Measurements from ENCODE around the gene SLC25A21. TPM values are rescaled to one million over a fixed set of nuclear protein-coding genes. Genes with fewer than 3 reads are reported as not detected.
"Not testable (repeated sequence)": the region's sequence is repeated elsewhere in the genome, so short reads cannot be mapped to it uniquely, and the experiment has no call there.

The SLC25A21 gene
- total RNA-seq, 5 donors from 2014 or later (not counting 1 experiment from before 2014, with no cell fraction given), result not detected

- no peaks in the 10 kb centered on the region for H3K36me3 Mint-ChIP-seq
Measured at GRCh38 chr14:36910578-36910977, 261.8 kb downstream of the SLC25A21 start.

GRCh38 chr14:36905272-36905888 is 267.0 kb downstream of the SLC25A21 start:
- Histone ChIP-seq H3K4me3 (ENCODE audit: control insufficient read depth in 1 of 2, extremely low read depth in 1 of 2, low read length in 1 of 2) (no peak overlapping the region), H3K27me3 (replicated peaks in 1 of 2; ENCODE audit: control insufficient read depth in 2 of 2, extremely low read depth in 1 of 2, insufficient read depth in 2 of 2, low read length in 1 of 2) (no peaks in the 10 kb centered on the region), H3K4me1 (ENCODE audit: control insufficient read depth in 1 of 2, extremely low read depth in 1 of 2, insufficient read depth in 2 of 2, low read length in 2 of 2) (no peaks in the 10 kb centered on the region), H3K9me3 (no peaks in the 10 kb centered on the region), H3K27ac (ENCODE audit: low read length) (no peak overlapping the region), H3K36me3 (ENCODE audit: control insufficient read depth in 2 of 2, extremely low read depth in 1 of 2, insufficient read depth in 1 of 2, low read length in 1 of 2) (no peaks in the 10 kb centered on the region)
- Mint-ChIP-seq H3K9me3 (peaks cover 2 to 7% (median 5%) of the 10 kb centered on the region in 3 donors), H3K4me3 (no peak overlapping the region), H3K27me3 (no peaks in the 10 kb centered on the region), H3K4me1 (no peaks in the 10 kb centered on the region), H3K36me3 (no peaks in the 10 kb centered on the region), H3K27ac (no peak overlapping the region)
- ATAC-seq (replicated peaks in 1 of 4), result no peak
- no CpG with 5 or more reads among the region's 5 CpGs for WGBS (ENCODE audit: insufficient coverage)
- POLR2A ChIA-PET, result no interaction called here
- DNase-seq, result no peak
- CTCF ChIA-PET, result no interaction called here

More at GRCh38 chr14:36910578-36910977, 261.8 kb downstream of the SLC25A21 start:
- Histone ChIP-seq H3K27me3 (replicated peaks in 1 of 2; ENCODE audit: control insufficient read depth in 2 of 2, extremely low read depth in 1 of 2, insufficient read depth in 2 of 2, low read length in 1 of 2) (no peaks in the 10 kb centered on the region), H3K9me3 (no peaks in the 10 kb centered on the region), H3K27ac (ENCODE audit: low read length) (no peak overlapping the region), H3K4me1 (ENCODE audit: control insufficient read depth in 1 of 2, extremely low read depth in 1 of 2, insufficient read depth in 2 of 2, low read length in 2 of 2) (no peaks in the 10 kb centered on the region), H3K4me3 (ENCODE audit: control insufficient read depth in 1 of 2, extremely low read depth in 1 of 2, low read length in 1 of 2) (no peak overlapping the region), H3K36me3 (ENCODE audit: control insufficient read depth in 2 of 2, extremely low read depth in 1 of 2, insufficient read depth in 1 of 2, low read length in 1 of 2) (no peaks in the 10 kb centered on the region)
- no peak for DNase-seq
- H3K27ac Mint-ChIP-seq, result no peak overlapping the region
- no peak overlapping the region for H3K4me3 Mint-ChIP-seq
- H3K9me3 Mint-ChIP-seq, result no peaks in the 10 kb centered on the region
- no peak for ATAC-seq (replicated peaks in 1 of 4)
- no CpG with 5 or more reads among the region's 3 CpGs for WGBS (ENCODE audit: insufficient coverage)
- CTCF ChIA-PET, result no interaction called here
- H3K27me3 Mint-ChIP-seq, result no peaks in the 10 kb centered on the region
- POLR2A ChIA-PET, result no interaction called here
- no peaks in the 10 kb centered on the region for H3K4me1 Mint-ChIP-seq

- CTCF ChIA-PET, result interaction anchor here in 1 of 2 donors (0.9 kb wide), 1 partner anchor 40 kb away, joined by 3 read pairs; no protein-coding TSS in a partner anchor
- H3K4me3 ChIP-seq (ENCODE audit: control insufficient read depth in 1 of 2, extremely low read depth in 1 of 2, low read length in 1 of 2), result no peak overlapping the region
- no peak overlapping the region for H3K27ac ChIP-seq (ENCODE audit: low read length)
- H3K9me3 ChIP-seq, result no peaks in the 10 kb centered on the region
- no peak for DNase-seq
- Mint-ChIP-seq H3K36me3 (no peaks in the 10 kb centered on the region), H3K27me3 (no peaks in the 10 kb centered on the region), H3K4me3 (no peak overlapping the region), H3K4me1 (no peaks in the 10 kb centered on the region), H3K27ac (no peak overlapping the region), H3K9me3 (peaks cover 2 to 11% (median 9%) of the 10 kb centered on the region in 3 donors)
- no peak for ATAC-seq (replicated peaks in 1 of 4)
- H3K4me1 ChIP-seq (ENCODE audit: control insufficient read depth in 1 of 2, extremely low read depth in 1 of 2, insufficient read depth in 2 of 2, low read length in 2 of 2), result no peaks in the 10 kb centered on the region
- POLR2A ChIA-PET, result no interaction called here
- no peaks in the 10 kb centered on the region for H3K27me3 ChIP-seq (replicated peaks in 1 of 2; ENCODE audit: control insufficient read depth in 2 of 2, extremely low read depth in 1 of 2, insufficient read depth in 2 of 2, low read length in 1 of 2)
- no peaks in the 10 kb centered on the region for H3K36me3 ChIP-seq (ENCODE audit: control insufficient read depth in 2 of 2, extremely low read depth in 1 of 2, insufficient read depth in 1 of 2, low read length in 1 of 2)
Measured at GRCh38 chr14:36901861-36902260, 270.5 kb downstream of the SLC25A21 start.

- no peaks in the 10 kb centered on the region for H3K9me3 ChIP-seq
- Mint-ChIP-seq H3K36me3 (no peaks in the 10 kb centered on the region), H3K9me3 (peaks cover 2 to 11% (median 10%) of the 10 kb centered on the region in 3 donors), H3K27me3 (no peaks in the 10 kb centered on the region), H3K27ac (no peak overlapping the region), H3K4me1 (no peaks in the 10 kb centered on the region), H3K4me3 (no peak overlapping the region)
- no peaks in the 10 kb centered on the region for H3K4me1 ChIP-seq (ENCODE audit: control insufficient read depth in 1 of 2, extremely low read depth in 1 of 2, insufficient read depth in 2 of 2, low read length in 2 of 2)
- DNase-seq (no peak), ATAC-seq (replicated peaks in 1 of 4) (no peak)
- no peak overlapping the region for H3K4me3 ChIP-seq (ENCODE audit: control insufficient read depth in 1 of 2, extremely low read depth in 1 of 2, low read length in 1 of 2)
- CTCF ChIA-PET, result no interaction called here
- POLR2A ChIA-PET, result no interaction called here
- WGBS (ENCODE audit: insufficient coverage), result no CpG with 5 or more reads among the region's 2 CpGs
- H3K27ac ChIP-seq (ENCODE audit: low read length), result no peak overlapping the region
- no peaks in the 10 kb centered on the region for H3K27me3 ChIP-seq (replicated peaks in 1 of 2; ENCODE audit: control insufficient read depth in 2 of 2, extremely low read depth in 1 of 2, insufficient read depth in 2 of 2, low read length in 1 of 2)
- no peaks in the 10 kb centered on the region for H3K36me3 ChIP-seq (ENCODE audit: control insufficient read depth in 2 of 2, extremely low read depth in 1 of 2, insufficient read depth in 1 of 2, low read length in 1 of 2)
Measured at GRCh38 chr14:36900846-36901245, 271.6 kb downstream of the SLC25A21 start.

GRCh38 chr14:36896300-36896699 is 276.1 kb downstream of the SLC25A21 start:
- H3K9me3 ChIP-seq; H3K27ac ChIP-seq (ENCODE audit: low read length); H3K4me1 Mint-ChIP-seq; H3K27ac Mint-ChIP-seq; ATAC-seq (replicated peaks in 1 of 4); H3K4me1 ChIP-seq (ENCODE audit: control insufficient read depth in 1 of 2, extremely low read depth in 1 of 2, insufficient read depth in 2 of 2, low read length in 2 of 2); CTCF ChIA-PET; POLR2A ChIA-PET; H3K36me3 Mint-ChIP-seq; H3K27me3 ChIP-seq (replicated peaks in 1 of 2; ENCODE audit: control insufficient read depth in 2 of 2, extremely low read depth in 1 of 2, insufficient read depth in 2 of 2, low read length in 1 of 2); DNase-seq; H3K4me3 ChIP-seq (ENCODE audit: control insufficient read depth in 1 of 2, extremely low read depth in 1 of 2, low read length in 1 of 2); H3K9me3 Mint-ChIP-seq; H3K27me3 Mint-ChIP-seq; H3K36me3 ChIP-seq (ENCODE audit: control insufficient read depth in 2 of 2, extremely low read depth in 1 of 2, insufficient read depth in 1 of 2, low read length in 1 of 2); H3K4me3 Mint-ChIP-seq: not testable (repeated sequence)
- WGBS (ENCODE audit: insufficient coverage), result no CpG with 5 or more reads among the region's 2 CpGs

- no peaks in the 10 kb centered on the region for H3K36me3 ChIP-seq (ENCODE audit: control insufficient read depth in 2 of 2, extremely low read depth in 1 of 2, insufficient read depth in 1 of 2, low read length in 1 of 2)
- no peak overlapping the region for H3K27ac Mint-ChIP-seq
- H3K4me1 Mint-ChIP-seq, result no peaks in the 10 kb centered on the region
- H3K9me3 Mint-ChIP-seq, result peaks cover 0 to 22% (median 18%) of the 10 kb centered on the region in 3 donors
- ATAC-seq (replicated peaks in 1 of 4) (no peak), DNase-seq (no peak)
- peaks cover 0 to 5% of the 10 kb centered on the region in 2 donors for H3K27me3 Mint-ChIP-seq
- POLR2A ChIA-PET, result no interaction called here
- no peak overlapping the region for H3K27ac ChIP-seq (ENCODE audit: low read length)
- H3K4me1 ChIP-seq (ENCODE audit: control insufficient read depth in 1 of 2, extremely low read depth in 1 of 2, insufficient read depth in 2 of 2, low read length in 2 of 2), result no peaks in the 10 kb centered on the region
- no peaks in the 10 kb centered on the region for H3K9me3 ChIP-seq
- H3K4me3 Mint-ChIP-seq, result no peak overlapping the region
- CTCF ChIA-PET, result no interaction called here
- no peaks in the 10 kb centered on the region for H3K27me3 ChIP-seq (replicated peaks in 1 of 2; ENCODE audit: control insufficient read depth in 2 of 2, extremely low read depth in 1 of 2, insufficient read depth in 2 of 2, low read length in 1 of 2)
- H3K4me3 ChIP-seq (ENCODE audit: control insufficient read depth in 1 of 2, extremely low read depth in 1 of 2, low read length in 1 of 2), result no peak overlapping the region
- WGBS (ENCODE audit: insufficient coverage), result no CpG with 5 or more reads among the region's 2 CpGs
- no peaks in the 10 kb centered on the region for H3K36me3 Mint-ChIP-seq
Measured at GRCh38 chr14:36884049-36884448, 288.4 kb downstream of the SLC25A21 start.

GRCh38 chr14:36880276-36880675 is 292.1 kb downstream of the SLC25A21 start:
- ATAC-seq (replicated peaks in 1 of 4) (no peak), DNase-seq (no peak)
- Histone ChIP-seq H3K36me3 (ENCODE audit: control insufficient read depth in 2 of 2, extremely low read depth in 1 of 2, insufficient read depth in 1 of 2, low read length in 1 of 2) (no peaks in the 10 kb centered on the region), H3K4me1 (ENCODE audit: control insufficient read depth in 1 of 2, extremely low read depth in 1 of 2, insufficient read depth in 2 of 2, low read length in 2 of 2) (no peaks in the 10 kb centered on the region), H3K9me3 (no peaks in the 10 kb centered on the region), H3K27ac (ENCODE audit: low read length) (no peak overlapping the region), H3K4me3 (ENCODE audit: control insufficient read depth in 1 of 2, extremely low read depth in 1 of 2, low read length in 1 of 2) (no peak overlapping the region), H3K27me3 (replicated peaks in 1 of 2; ENCODE audit: control insufficient read depth in 2 of 2, extremely low read depth in 1 of 2, insufficient read depth in 2 of 2, low read length in 1 of 2) (no peaks in the 10 kb centered on the region)
- H3K27me3 Mint-ChIP-seq, result peaks cover 0 to 5% of the 10 kb centered on the region in 2 donors
- no peaks in the 10 kb centered on the region for H3K4me1 Mint-ChIP-seq
- CTCF ChIA-PET, result no interaction called here
- no CpG with 5 or more reads among the region's 3 CpGs for WGBS (ENCODE audit: insufficient coverage)
- POLR2A ChIA-PET, result no interaction called here
- peaks cover 3 to 22% (median 15%) of the 10 kb centered on the region in 3 donors for H3K9me3 Mint-ChIP-seq
- no peak overlapping the region for H3K27ac Mint-ChIP-seq
- no peak overlapping the region for H3K4me3 Mint-ChIP-seq
- no peaks in the 10 kb centered on the region for H3K36me3 Mint-ChIP-seq
